T-helper 9 cell (primary cell): Measurements from ENCODE around the gene PRKG1.
A peak's percentile ranks its signal among the peaks of the same experiment; 100 is the strongest.
"Not testable (repeated sequence)": the region's sequence is repeated elsewhere in the genome, so short reads cannot be mapped to it uniquely, and the experiment has no call there.

Experiments used
- DNase-seq: peaks from one replicate; pipeline ENCODE4 v3.0.0-alpha.2; 2020

Gene PRKG1

GRCh38 chr10:51397244-51397643 is 323.0 kb downstream of the PRKG1 start:
- no peak for DNase-seq

GRCh38 chr10:51397695-51398094 is 323.4 kb downstream of the PRKG1 start:
- no peak for DNase-seq

GRCh38 chr10:51399840-51400239 is 325.6 kb downstream of the PRKG1 start:
- no peak for DNase-seq

GRCh38 chr10:51400392-51401096 is 326.3 kb downstream of the PRKG1 start:
- DNase-seq = no peak

- DNase-seq = no peak
Observed at GRCh38 chr10:51403521-51403920, 329.2 kb downstream of the PRKG1 start.

GRCh38 chr10:51405580-51406351 is 331.5 kb downstream of the PRKG1 start:
- no peak for DNase-seq

- DNase-seq = no peak
Observed at GRCh38 chr10:51406581-51406980, 332.3 kb downstream of the PRKG1 start.

GRCh38 chr10:51416494-51416893 is 342.2 kb downstream of the PRKG1 start:
- no peak for DNase-seq

GRCh38 chr10:51419196-51420093 is 345.2 kb downstream of the PRKG1 start:
- no peak for DNase-seq

- no peak for DNase-seq
Observed at GRCh38 chr10:51421853-51422252, 347.6 kb downstream of the PRKG1 start.

- peak; percentile 1 for DNase-seq
Observed at GRCh38 chr10:51422311-51423120, 348.2 kb downstream of the PRKG1 start.

GRCh38 chr10:51423121-51423452 is 348.8 kb downstream of the PRKG1 start:
- DNase-seq = no peak

GRCh38 chr10:51425431-51425830 is 351.1 kb downstream of the PRKG1 start:
- no peak for DNase-seq

- no peak for DNase-seq
Observed at GRCh38 chr10:51427758-51428157, 353.5 kb downstream of the PRKG1 start.

GRCh38 chr10:51430506-51430905 is 356.2 kb downstream of the PRKG1 start:
- DNase-seq = no peak

GRCh38 chr10:51433949-51434475 is 359.7 kb downstream of the PRKG1 start:
- DNase-seq = no peak

GRCh38 chr10:51436805-51437204 is 362.5 kb downstream of the PRKG1 start:
- DNase-seq = no peak

- no peak for DNase-seq
Observed at GRCh38 chr10:51439645-51440044, 365.4 kb downstream of the PRKG1 start.

GRCh38 chr10:51445588-51445987 is 371.3 kb downstream of the PRKG1 start:
- DNase-seq = no peak

- DNase-seq = no peak
Observed at GRCh38 chr10:51447119-51447518, 372.8 kb downstream of the PRKG1 start.

- DNase-seq = not testable (repeated sequence)
Observed at GRCh38 chr10:51455762-51456161, 381.5 kb downstream of the PRKG1 start.

GRCh38 chr10:51459476-51459875 is 385.2 kb downstream of the PRKG1 start:
- no peak for DNase-seq
